B cell (primary cell): ENCODE measurements around the gene SAMSN1.

Experiments used
- EZH2 ChIP-seq: IDR thresholded peaks from 2 replicates; pipeline ENCODE4 v1.6.1; 2012; ENCODE audit warnings: borderline replicate concordance, low read depth, mild to moderate bottlenecking, moderate library complexity, low read length; ENCODE audit not compliant: insufficient read depth, poor library complexity, severe bottlenecking
- TF ChIP-seq, protein P1 (sequence below): fragments of 200-600 bp; IDR thresholded peaks from one replicate; pipeline ENCODE4 v1.8.0; 2022; ENCODE audit warnings: antibody characterized with exemption, mild to moderate bottlenecking

DNA sequence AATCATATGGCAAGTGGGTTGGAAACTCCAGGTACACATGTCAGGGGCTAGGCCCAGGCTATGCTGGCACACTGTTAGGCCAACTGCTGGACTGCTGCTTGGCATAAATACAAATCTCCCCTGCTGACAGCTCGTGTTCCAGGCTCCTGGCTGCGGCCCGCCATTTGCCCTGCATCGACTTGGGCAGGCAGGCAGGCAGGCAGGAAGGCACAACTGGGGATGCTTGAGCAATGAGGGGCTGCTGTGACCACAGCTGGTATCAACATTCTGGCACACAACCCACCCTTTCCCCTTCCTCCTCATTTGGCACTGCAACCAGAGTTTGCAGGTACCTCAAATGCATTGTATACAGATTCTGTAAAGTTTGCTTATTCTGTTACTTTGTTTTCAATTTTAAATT lies 53.2 kb downstream of the SAMSN1 start:
- TF ChIP-seq, protein P1, sequence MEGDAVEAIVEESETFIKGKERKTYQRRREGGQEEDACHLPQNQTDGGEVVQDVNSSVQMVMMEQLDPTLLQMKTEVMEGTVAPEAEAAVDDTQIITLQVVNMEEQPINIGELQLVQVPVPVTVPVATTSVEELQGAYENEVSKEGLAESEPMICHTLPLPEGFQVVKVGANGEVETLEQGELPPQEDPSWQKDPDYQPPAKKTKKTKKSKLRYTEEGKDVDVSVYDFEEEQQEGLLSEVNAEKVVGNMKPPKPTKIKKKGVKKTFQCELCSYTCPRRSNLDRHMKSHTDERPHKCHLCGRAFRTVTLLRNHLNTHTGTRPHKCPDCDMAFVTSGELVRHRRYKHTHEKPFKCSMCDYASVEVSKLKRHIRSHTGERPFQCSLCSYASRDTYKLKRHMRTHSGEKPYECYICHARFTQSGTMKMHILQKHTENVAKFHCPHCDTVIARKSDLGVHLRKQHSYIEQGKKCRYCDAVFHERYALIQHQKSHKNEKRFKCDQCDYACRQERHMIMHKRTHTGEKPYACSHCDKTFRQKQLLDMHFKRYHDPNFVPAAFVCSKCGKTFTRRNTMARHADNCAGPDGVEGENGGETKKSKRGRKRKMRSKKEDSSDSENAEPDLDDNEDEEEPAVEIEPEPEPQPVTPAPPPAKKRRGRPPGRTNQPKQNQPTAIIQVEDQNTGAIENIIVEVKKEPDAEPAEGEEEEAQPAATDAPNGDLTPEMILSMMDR, result no peak
- TF ChIP-seq EZH2, result no peak
